ENCODE results near the gene EXOC3L1. TPM values are rescaled to one million over a fixed set of nuclear protein-coding genes. Genes with fewer than 3 reads are reported as not detected.

Gene EXOC3L1
- total and polyA plus RNA-seq, 2 of the 13 experiments (the other 11 are each of a cell fraction or from before 2014, with no cell fraction given): 0.12 TPM; not detected in 1

DNA sequence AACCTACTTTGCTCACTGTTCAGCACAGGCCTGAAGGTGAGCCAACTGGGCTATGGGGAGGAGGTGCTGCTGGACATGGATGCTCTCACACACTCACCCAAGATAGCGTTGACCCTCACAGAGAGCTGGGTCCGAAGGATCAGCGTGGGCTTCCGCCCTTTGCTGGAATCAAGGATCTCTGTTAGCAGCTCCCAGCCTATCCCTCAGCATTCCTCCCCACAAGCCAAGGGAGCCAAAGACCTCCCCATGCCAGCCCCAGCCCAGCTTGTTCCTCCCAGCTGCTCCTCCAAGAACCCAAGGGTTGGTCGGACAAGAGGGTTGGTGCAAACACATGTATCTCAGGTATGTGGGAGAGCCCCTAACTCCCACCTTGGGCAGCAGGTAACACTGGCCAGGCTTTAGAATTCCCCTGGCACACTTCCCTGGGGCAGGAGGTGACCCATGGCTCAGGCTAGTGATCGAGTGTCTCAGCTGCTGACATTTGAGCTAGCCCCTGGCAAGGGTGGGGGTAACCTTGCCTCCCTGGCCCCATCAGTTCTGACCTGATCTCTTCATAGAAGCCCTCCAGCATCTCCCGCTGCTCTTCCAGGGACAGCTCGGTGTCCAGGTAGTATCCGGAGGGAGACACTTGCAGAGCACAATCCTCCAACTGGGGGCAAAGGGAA, 49.0 kb upstream of the EXOC3L1 start:
- DNase-seq (ENCODE audit: low spot score): no peak
- Histone ChIP-seq H3K4me1 (ENCODE audit: insufficient read depth, low read length) (peaks cover 21% of the 10 kb centered on the region), H3K27ac (ENCODE audit: extremely low read length, insufficient read depth, low read length) (no peak overlapping the region), H3K27me3 (ENCODE audit: control insufficient read depth in 1 of 2, insufficient read depth in 2 of 2, low read length in 2 of 2) (no peaks in the 10 kb centered on the region), H3K79me2 (ENCODE audit: insufficient read depth, low read length) (no peaks in the 10 kb centered on the region), H3K4me2 (ENCODE audit: low read depth, low read length) (no peak overlapping the region), H4K20me1 (ENCODE audit: insufficient read depth, low read length) (no peaks in the 10 kb centered on the region), H3K9me3 (ENCODE audit: low read length) (no peaks in the 10 kb centered on the region), H3K9ac (ENCODE audit: insufficient read depth, low read depth, low read length) (no peak overlapping the region), H2AFZ (ENCODE audit: low read length) (no peak overlapping the region), H3K36me3 (replicated peaks in 1 of 2; ENCODE audit: control insufficient read depth in 1 of 2, insufficient read depth in 2 of 2, low read length in 2 of 2) (peaks cover 27 to 45% of the 10 kb centered on the region in 2 experiments), H3K4me3 (replicated peaks in 1 of 3; ENCODE audit: insufficient read depth in 1 of 3, low read depth in 2 of 3, low read length in 3 of 3) (no peak overlapping the region)
- no peak for ATAC-seq
- in situ Hi-C loops (cut with HindIII; ENCODE audit: extremely low pct_ligation_motif_present, low pct_unique_long_range_greater_than_20kb): no loop called here
- FAIRE-seq: no peak
- BruUV-seq (replicated peaks): no TSS peak
- intact Hi-C loops (cut with micrococcal nuclease; ENCODE audit: unreplicated experiment): no loop called here
- 93% methylated on average over 8 of the region's 9 CpGs for WGBS (ENCODE audit: low lambda C conversion rate)
- ChIA-PET CTCF (ENCODE audit: low intra/inter-chr PET ratio, low total read pairs) (no interaction called here), POLR2A (interaction anchor here (1.4 kb wide), 1 partner anchor 12 kb away, joined by 3 read pairs; the partner anchor contains the start of gene TMEM208)
- TF ChIP-seq ZNF569 (CRISPR knock-in tag; IDR thresholded peaks at IDR 0.05; ENCODE audit: borderline replicate concordance): no peak
- TF ChIP-seq, protein P1, sequence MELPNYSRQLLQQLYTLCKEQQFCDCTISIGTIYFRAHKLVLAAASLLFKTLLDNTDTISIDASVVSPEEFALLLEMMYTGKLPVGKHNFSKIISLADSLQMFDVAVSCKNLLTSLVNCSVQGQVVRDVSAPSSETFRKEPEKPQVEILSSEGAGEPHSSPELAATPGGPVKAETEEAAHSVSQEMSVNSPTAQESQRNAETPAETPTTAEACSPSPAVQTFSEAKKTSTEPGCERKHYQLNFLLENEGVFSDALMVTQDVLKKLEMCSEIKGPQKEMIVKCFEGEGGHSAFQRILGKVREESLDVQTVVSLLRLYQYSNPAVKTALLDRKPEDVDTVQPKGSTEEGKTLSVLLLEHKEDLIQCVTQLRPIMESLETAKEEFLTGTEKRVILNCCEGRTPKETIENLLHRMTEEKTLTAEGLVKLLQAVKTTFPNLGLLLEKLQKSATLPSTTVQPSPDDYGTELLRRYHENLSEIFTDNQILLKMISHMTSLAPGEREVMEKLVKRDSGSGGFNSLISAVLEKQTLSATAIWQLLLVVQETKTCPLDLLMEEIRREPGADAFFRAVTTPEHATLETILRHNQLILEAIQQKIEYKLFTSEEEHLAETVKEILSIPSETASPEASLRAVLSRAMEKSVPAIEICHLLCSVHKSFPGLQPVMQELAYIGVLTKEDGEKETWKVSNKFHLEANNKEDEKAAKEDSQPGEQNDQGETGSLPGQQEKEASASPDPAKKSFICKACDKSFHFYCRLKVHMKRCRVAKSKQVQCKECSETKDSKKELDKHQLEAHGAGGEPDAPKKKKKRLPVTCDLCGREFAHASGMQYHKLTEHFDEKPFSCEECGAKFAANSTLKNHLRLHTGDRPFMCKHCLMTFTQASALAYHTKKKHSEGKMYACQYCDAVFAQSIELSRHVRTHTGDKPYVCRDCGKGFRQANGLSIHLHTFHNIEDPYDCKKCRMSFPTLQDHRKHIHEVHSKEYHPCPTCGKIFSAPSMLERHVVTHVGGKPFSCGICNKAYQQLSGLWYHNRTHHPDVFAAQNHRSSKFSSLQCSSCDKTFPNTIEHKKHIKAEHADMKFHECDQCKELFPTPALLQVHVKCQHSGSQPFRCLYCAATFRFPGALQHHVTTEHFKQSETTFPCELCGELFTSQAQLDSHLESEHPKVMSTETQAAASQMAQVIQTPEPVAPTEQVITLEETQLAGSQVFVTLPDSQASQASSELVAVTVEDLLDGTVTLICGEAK (IDR thresholded peaks at IDR 0.05): no peak
- TF ChIP-seq, protein P1 (CRISPR knock-in tag; IDR thresholded peaks at IDR 0.05): no peak
- no peak for TF ChIP-seq RNF2 (conservative IDR thresholded peaks at IDR 0.05; ENCODE audit: low read depth)
- TF ChIP-seq, protein P2, sequence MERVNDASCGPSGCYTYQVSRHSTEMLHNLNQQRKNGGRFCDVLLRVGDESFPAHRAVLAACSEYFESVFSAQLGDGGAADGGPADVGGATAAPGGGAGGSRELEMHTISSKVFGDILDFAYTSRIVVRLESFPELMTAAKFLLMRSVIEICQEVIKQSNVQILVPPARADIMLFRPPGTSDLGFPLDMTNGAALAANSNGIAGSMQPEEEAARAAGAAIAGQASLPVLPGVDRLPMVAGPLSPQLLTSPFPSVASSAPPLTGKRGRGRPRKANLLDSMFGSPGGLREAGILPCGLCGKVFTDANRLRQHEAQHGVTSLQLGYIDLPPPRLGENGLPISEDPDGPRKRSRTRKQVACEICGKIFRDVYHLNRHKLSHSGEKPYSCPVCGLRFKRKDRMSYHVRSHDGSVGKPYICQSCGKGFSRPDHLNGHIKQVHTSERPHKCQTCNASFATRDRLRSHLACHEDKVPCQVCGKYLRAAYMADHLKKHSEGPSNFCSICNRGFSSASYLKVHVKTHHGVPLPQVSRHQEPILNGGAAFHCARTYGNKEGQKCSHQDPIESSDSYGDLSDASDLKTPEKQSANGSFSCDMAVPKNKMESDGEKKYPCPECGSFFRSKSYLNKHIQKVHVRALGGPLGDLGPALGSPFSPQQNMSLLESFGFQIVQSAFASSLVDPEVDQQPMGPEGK (CRISPR knock-in tag; IDR thresholded peaks at IDR 0.05): no peak
- TF ChIP-seq, protein P3, sequence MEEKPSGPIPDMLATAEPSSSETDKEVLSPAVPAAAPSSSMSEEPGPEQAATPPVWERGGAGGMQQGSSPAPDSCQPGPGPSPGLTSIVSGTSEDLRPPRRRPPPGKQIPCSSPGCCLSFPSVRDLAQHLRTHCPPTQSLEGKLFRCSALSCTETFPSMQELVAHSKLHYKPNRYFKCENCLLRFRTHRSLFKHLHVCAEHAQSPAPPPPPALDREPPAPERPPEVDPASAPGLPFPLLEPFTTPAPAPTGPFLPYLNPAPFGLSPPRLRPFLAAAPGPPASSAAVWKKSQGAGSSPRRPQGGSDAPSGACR (CRISPR knock-in tag; IDR thresholded peaks at IDR 0.05): no peak
- TF ChIP-seq ZNF629 (CRISPR knock-in tag; conservative IDR thresholded peaks at IDR 0.05): no peak
- TF ChIP-seq, protein P4, sequence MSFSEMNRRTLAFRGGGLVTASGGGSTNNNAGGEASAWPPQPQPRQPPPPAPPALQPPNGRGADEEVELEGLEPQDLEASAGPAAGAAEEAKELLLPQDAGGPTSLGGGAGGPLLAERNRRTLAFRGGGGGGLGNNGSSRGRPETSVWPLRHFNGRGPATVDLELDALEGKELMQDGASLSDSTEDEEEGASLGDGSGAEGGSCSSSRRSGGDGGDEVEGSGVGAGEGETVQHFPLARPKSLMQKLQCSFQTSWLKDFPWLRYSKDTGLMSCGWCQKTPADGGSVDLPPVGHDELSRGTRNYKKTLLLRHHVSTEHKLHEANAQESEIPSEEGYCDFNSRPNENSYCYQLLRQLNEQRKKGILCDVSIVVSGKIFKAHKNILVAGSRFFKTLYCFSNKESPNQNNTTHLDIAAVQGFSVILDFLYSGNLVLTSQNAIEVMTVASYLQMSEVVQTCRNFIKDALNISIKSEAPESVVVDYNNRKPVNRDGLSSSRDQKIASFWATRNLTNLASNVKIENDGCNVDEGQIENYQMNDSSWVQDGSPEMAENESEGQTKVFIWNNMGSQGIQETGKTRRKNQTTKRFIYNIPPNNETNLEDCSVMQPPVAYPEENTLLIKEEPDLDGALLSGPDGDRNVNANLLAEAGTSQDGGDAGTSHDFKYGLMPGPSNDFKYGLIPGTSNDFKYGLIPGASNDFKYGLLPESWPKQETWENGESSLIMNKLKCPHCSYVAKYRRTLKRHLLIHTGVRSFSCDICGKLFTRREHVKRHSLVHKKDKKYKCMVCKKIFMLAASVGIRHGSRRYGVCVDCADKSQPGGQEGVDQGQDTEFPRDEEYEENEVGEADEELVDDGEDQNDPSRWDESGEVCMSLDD (CRISPR knock-in tag; IDR thresholded peaks at IDR 0.05; ENCODE audit: borderline replicate concordance): no peak

Measured in HepG2 (cell line).